MM.1S (cell line): ENCODE measurements around the gene AGBL4.

Experiments used
- CTCF ChIP-seq: fragments of 300-600 bp; sonication (generic); IDR thresholded peaks from 2 replicates; pipeline ENCODE4 v1.5.1; 2016; ENCODE audit warnings: antibody characterized with exemption, low read length, mixed read lengths
- EZH2 ChIP-seq: fragments of 300-600 bp; sonication (generic); optimal IDR thresholded peaks from 2 replicates; pipeline ENCODE3; 2017; ENCODE audit warnings: low read depth, mild to moderate bottlenecking, antibody characterized with exemption, low read length, mixed read lengths

GRCh38 chr1:48859456-48859855 is 1164.3 kb downstream of the AGBL4 start:
- no peak for TF ChIP-seq CTCF
- no peak for TF ChIP-seq EZH2
